Measurements from ENCODE around the gene CLDN12. TPM values are rescaled to one million over a fixed set of nuclear protein-coding genes. Genes with fewer than 3 reads are reported as not detected.

CLDN12 gene
- total and polyA plus RNA-seq, 2 of the 13 experiments (the other 11 are each of a cell fraction or from before 2014, with no cell fraction given): 44.1 to 114 TPM

DNA sequence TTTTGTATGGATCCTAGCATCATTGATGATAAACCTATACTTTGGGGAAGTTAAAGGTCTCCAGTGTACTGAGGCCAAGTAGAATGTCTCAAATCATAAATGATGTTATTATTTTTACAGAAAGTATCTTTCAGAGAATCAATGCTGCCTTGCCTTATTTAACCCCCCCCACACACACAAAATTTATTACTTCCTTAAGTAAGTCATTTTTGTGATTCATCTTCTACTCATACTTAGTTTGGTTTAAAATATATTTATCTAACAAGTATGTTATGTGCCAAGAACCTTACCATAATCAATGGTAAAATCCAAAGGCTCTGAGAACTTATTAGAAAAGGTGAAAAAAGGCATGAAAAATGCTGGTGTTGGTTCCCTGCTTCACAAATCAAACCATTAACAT, 18.8 kb upstream of the CLDN12 start:
- DNase-seq (ENCODE audit: low spot score): no peak
- BruUV-seq (replicated peaks): no TSS peak
- Histone ChIP-seq H3K27me3 (ENCODE audit: control insufficient read depth in 1 of 2, insufficient read depth in 2 of 2, low read length in 2 of 2) (no peaks in the 10 kb centered on the region), H4K20me1 (ENCODE audit: insufficient read depth, low read length) (no peaks in the 10 kb centered on the region), H2AFZ (ENCODE audit: low read length) (no peak overlapping the region), H3K9me3 (ENCODE audit: low read length) (no peaks in the 10 kb centered on the region), H3K27ac (ENCODE audit: extremely low read length, insufficient read depth, low read length) (no peak overlapping the region), H3K79me2 (ENCODE audit: insufficient read depth, low read length) (no peaks in the 10 kb centered on the region), H3K4me3 (replicated peaks in 1 of 3; ENCODE audit: insufficient read depth in 1 of 3, low read depth in 2 of 3, low read length in 3 of 3) (no peak overlapping the region), H3K4me2 (ENCODE audit: low read depth, low read length) (no peak overlapping the region), H3K4me1 (ENCODE audit: insufficient read depth, low read length) (no peaks in the 10 kb centered on the region), H3K36me3 (replicated peaks in 1 of 2; ENCODE audit: control insufficient read depth in 1 of 2, insufficient read depth in 2 of 2, low read length in 2 of 2) (peaks cover 4 to 46% of the 10 kb centered on the region in 2 experiments), H3K9ac (ENCODE audit: insufficient read depth, low read depth, low read length) (no peak overlapping the region)
- in situ Hi-C loops (cut with HindIII; ENCODE audit: extremely low pct_ligation_motif_present, low pct_unique_long_range_greater_than_20kb): no loop called here
- TF ChIP-seq ZNF343 (CRISPR knock-in tag; IDR thresholded peaks at IDR 0.05) (no peak), FOXM1 (CRISPR knock-in tag; IDR thresholded peaks at IDR 0.05) (no peak), ZNF672 (CRISPR knock-in tag; IDR thresholded peaks at IDR 0.05) (no peak), ZNF446 (CRISPR knock-in tag; IDR thresholded peaks at IDR 0.05) (no peak), ZNF44 (CRISPR knock-in tag; IDR thresholded peaks at IDR 0.05) (no peak), ZNF460 (CRISPR knock-in tag; IDR thresholded peaks at IDR 0.05; ENCODE audit: borderline replicate concordance) (no peak), MXD4 (CRISPR knock-in tag; IDR thresholded peaks at IDR 0.05) (no peak), TMF1 (CRISPR knock-in tag; IDR thresholded peaks at IDR 0.05; ENCODE audit: low read depth) (no peak), EHMT2 (IDR thresholded peaks at IDR 0.05; ENCODE audit: borderline replicate concordance, low read depth, low read length) (no peak), GTF2F1 (IDR thresholded peaks at IDR 0.05; ENCODE audit: low read length) (no peak)
- TF ChIP-seq, protein P1, sequence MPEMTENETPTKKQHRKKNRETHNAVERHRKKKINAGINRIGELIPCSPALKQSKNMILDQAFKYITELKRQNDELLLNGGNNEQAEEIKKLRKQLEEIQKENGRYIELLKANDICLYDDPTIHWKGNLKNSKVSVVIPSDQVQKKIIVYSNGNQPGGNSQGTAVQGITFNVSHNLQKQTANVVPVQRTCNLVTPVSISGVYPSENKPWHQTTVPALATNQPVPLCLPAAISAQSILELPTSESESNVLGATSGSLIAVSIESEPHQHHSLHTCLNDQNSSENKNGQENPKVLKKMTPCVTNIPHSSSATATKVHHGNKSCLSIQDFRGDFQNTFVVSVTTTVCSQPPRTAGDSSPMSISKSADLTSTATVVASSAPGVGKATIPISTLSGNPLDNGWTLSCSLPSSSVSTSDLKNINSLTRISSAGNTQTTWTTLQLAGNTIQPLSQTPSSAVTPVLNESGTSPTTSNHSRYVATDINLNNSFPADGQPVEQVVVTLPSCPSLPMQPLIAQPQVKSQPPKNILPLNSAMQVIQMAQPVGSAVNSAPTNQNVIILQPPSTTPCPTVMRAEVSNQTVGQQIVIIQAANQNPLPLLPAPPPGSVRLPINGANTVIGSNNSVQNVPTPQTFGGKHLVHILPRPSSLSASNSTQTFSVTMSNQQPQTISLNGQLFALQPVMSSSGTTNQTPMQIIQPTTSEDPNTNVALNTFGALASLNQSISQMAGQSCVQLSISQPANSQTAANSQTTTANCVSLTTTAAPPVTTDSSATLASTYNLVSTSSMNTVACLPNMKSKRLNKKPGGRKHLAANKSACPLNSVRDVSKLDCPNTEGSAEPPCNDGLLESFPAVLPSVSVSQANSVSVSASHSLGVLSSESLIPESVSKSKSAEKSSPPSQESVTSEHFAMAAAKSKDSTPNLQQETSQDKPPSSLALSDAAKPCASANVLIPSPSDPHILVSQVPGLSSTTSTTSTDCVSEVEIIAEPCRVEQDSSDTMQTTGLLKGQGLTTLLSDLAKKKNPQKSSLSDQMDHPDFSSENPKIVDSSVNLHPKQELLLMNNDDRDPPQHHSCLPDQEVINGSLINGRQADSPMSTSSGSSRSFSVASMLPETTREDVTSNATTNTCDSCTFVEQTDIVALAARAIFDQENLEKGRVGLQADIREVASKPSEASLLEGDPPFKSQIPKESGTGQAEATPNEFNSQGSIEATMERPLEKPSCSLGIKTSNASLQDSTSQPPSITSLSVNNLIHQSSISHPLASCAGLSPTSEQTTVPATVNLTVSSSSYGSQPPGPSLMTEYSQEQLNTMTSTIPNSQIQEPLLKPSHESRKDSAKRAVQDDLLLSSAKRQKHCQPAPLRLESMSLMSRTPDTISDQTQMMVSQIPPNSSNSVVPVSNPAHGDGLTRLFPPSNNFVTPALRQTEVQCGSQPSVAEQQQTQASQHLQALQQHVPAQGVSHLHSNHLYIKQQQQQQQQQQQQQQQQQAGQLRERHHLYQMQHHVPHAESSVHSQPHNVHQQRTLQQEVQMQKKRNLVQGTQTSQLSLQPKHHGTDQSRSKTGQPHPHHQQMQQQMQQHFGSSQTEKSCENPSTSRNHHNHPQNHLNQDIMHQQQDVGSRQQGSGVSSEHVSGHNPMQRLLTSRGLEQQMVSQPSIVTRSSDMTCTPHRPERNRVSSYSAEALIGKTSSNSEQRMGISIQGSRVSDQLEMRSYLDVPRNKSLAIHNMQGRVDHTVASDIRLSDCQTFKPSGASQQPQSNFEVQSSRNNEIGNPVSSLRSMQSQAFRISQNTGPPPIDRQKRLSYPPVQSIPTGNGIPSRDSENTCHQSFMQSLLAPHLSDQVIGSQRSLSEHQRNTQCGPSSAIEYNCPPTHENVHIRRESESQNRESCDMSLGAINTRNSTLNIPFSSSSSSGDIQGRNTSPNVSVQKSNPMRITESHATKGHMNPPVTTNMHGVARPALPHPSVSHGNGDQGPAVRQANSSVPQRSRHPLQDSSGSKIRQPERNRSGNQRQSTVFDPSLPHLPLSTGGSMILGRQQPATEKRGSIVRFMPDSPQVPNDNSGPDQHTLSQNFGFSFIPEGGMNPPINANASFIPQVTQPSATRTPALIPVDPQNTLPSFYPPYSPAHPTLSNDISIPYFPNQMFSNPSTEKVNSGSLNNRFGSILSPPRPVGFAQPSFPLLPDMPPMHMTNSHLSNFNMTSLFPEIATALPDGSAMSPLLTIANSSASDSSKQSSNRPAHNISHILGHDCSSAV (CRISPR knock-in tag; IDR thresholded peaks at IDR 0.05; ENCODE audit: borderline replicate concordance): no peak
- TF ChIP-seq, protein P2, sequence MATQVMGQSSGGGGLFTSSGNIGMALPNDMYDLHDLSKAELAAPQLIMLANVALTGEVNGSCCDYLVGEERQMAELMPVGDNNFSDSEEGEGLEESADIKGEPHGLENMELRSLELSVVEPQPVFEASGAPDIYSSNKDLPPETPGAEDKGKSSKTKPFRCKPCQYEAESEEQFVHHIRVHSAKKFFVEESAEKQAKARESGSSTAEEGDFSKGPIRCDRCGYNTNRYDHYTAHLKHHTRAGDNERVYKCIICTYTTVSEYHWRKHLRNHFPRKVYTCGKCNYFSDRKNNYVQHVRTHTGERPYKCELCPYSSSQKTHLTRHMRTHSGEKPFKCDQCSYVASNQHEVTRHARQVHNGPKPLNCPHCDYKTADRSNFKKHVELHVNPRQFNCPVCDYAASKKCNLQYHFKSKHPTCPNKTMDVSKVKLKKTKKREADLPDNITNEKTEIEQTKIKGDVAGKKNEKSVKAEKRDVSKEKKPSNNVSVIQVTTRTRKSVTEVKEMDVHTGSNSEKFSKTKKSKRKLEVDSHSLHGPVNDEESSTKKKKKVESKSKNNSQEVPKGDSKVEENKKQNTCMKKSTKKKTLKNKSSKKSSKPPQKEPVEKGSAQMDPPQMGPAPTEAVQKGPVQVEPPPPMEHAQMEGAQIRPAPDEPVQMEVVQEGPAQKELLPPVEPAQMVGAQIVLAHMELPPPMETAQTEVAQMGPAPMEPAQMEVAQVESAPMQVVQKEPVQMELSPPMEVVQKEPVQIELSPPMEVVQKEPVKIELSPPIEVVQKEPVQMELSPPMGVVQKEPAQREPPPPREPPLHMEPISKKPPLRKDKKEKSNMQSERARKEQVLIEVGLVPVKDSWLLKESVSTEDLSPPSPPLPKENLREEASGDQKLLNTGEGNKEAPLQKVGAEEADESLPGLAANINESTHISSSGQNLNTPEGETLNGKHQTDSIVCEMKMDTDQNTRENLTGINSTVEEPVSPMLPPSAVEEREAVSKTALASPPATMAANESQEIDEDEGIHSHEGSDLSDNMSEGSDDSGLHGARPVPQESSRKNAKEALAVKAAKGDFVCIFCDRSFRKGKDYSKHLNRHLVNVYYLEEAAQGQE (IDR thresholded peaks at IDR 0.05; ENCODE audit: borderline replicate concordance in 1 of 2, low read depth in 1 of 2, low read length in 2 of 2): no peak
- CTCF ChIA-PET (ENCODE audit: low intra/inter-chr PET ratio, low total read pairs): no interaction called here
- POLR2A ChIA-PET: no interaction called here
- no peak for ATAC-seq
- no peak for FAIRE-seq
- intact Hi-C loops (cut with micrococcal nuclease; ENCODE audit: unreplicated experiment): no loop called here

Data from HepG2 (cell line).